BE2C (cell line): ENCODE data around the gene PIGR.

ENCODE experiments used
- DNase-seq: peaks from one replicate; pipeline ENCODE4 v3.0.0-alpha.2; 2020
- H3K27me3 ChIP-seq: fragments of 250-450 bp; sonication (Bioruptor Pico); 2 replicates; pipeline ENCODE4 v1.5.1; 2020; ENCODE audit warnings: mild to moderate bottlenecking
- H3K36me3 ChIP-seq: fragments of 250-450 bp; sonication (Bioruptor Pico); 2 replicates; pipeline ENCODE4 v1.5.1; 2020; ENCODE audit warnings: mild to moderate bottlenecking
- H3K4me1 ChIP-seq: fragments of 250-450 bp; sonication (Bioruptor Pico); 2 replicates; pipeline ENCODE4 v1.5.1; 2020
- H3K4me3 ChIP-seq: 2 replicates; pipeline ENCODE4 v1.5.1; 2011; ENCODE audit warnings: low read depth, low read length
- H3K9me3 ChIP-seq: fragments of 250-450 bp; sonication (Bioruptor Pico); 2 replicates; pipeline ENCODE4 v1.5.1; 2020
- TF ChIP-seq, protein P1 (sequence below): IDR thresholded peaks from 2 replicates; pipeline ENCODE4 v1.5.1; 2012; ENCODE audit warnings: mild to moderate bottlenecking, low read depth, low read length

The PIGR gene

DNA sequence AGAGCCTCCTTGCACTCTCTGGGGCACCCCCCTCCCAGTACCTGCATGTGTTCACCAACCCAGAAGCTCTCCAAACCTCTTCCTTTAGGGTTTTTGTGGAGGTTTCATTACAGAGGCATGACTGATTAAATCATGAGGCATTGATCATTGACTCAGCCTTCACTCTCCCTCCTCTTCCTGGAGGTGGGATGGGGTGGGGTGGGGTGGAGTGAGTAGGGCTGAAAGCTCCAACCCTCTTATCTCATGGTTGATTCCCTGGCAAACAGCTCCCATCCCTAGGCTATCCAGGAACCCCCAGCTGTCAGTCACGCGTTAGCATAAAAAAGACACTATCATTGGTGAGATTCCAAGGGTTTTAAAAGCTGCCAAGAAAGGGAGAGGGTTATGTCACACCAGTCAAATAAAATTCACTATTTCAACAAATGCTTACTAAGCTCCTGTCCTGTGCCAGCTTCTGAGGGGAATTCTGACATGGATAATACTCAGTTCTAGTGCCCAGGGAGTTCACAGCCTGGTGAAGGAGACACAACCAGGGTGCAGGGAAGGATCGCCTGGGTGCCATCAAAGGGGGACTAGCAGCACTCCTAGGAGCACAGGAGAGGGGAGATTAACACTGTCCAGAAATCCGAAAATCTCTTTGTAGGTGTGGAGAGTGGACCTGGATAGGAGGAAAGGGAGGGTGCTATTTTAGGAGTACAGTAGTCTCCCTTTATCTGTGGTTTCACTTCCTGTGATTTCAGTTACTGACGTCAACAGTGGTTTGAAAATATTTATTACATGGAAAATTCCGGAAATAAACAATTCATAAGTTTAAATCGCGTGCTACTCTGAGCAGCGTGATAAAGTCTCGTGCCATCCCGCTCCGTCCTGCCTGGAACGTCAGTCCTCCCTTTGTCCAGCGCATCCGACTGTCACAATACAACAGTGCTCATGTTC lies 55.9 kb downstream of the PIGR start:
- no peak overlapping the region for H3K4me3 ChIP-seq
- TF ChIP-seq, protein P1, sequence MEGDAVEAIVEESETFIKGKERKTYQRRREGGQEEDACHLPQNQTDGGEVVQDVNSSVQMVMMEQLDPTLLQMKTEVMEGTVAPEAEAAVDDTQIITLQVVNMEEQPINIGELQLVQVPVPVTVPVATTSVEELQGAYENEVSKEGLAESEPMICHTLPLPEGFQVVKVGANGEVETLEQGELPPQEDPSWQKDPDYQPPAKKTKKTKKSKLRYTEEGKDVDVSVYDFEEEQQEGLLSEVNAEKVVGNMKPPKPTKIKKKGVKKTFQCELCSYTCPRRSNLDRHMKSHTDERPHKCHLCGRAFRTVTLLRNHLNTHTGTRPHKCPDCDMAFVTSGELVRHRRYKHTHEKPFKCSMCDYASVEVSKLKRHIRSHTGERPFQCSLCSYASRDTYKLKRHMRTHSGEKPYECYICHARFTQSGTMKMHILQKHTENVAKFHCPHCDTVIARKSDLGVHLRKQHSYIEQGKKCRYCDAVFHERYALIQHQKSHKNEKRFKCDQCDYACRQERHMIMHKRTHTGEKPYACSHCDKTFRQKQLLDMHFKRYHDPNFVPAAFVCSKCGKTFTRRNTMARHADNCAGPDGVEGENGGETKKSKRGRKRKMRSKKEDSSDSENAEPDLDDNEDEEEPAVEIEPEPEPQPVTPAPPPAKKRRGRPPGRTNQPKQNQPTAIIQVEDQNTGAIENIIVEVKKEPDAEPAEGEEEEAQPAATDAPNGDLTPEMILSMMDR: no peak
- no peaks in the 10 kb centered on the region for H3K27me3 ChIP-seq
- H3K4me1 ChIP-seq: peaks cover 11% of the 10 kb centered on the region
- DNase-seq: no peak
- no peaks in the 10 kb centered on the region for H3K36me3 ChIP-seq
- H3K9me3 ChIP-seq: no peaks in the 10 kb centered on the region

DNA sequence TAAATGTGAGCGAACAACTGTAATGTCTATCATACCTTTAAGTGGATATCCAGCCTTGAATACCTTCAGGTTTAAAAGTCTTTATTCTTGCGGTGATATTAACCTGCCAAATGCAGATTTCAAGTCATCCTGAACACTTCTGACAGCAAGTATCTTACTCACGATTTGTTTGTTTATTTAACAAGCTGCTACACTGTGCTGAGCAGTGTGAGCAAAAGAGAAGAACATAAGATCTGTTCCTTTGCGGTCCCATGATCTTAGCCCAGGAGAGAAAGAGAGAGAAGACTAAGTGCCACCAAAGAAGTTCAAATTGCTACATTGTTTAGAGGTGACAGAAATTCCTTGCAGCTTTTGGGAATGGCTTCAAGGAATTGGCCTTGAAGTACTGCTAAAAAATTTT lies 58.6 kb downstream of the PIGR start:
- Histone ChIP-seq H3K4me1 (0 out of 2 replicates have a peak, but pooled peaks cover 6% of the 10 kb centered on the region), H3K9me3 (no peaks in the 10 kb centered on the region), H3K27me3 (no peaks in the 10 kb centered on the region; the same call in 1 of the 2 replicates), H3K36me3 (no peaks in the 10 kb centered on the region), H3K4me3 (no peak overlapping the region)
- no peak for DNase-seq
- TF ChIP-seq, protein P1: no peak

DNA sequence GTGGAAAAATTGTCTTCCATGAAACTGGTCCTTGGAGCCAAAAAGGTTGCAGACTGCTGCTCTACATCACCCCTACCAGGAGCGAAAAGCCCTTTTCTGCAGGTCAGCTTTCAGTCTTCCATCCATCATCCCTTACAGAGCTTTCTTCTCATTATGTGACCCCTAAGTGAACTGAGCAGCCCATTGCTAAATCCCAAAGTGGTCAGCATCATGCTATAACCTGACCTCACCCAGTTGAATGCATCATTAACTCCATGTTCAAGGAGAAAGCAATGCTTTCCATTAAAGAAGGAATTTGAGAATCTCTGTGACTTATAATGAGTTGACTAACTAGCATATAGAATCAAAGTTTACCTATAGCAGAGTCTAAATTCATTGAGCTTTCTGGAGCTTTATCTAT lies 59.4 kb downstream of the PIGR start:
- TF ChIP-seq, protein P1: no peak
- H3K4me1 ChIP-seq: 0 out of 2 replicates have a peak, but pooled peaks cover 6% of the 10 kb centered on the region
- H3K27me3 ChIP-seq: no peaks in the 10 kb centered on the region; the same call in 1 of the 2 replicates
- no peak for DNase-seq
- no peaks in the 10 kb centered on the region for H3K9me3 ChIP-seq
- no peaks in the 10 kb centered on the region for H3K36me3 ChIP-seq
- H3K4me3 ChIP-seq: no peak overlapping the region

DNA sequence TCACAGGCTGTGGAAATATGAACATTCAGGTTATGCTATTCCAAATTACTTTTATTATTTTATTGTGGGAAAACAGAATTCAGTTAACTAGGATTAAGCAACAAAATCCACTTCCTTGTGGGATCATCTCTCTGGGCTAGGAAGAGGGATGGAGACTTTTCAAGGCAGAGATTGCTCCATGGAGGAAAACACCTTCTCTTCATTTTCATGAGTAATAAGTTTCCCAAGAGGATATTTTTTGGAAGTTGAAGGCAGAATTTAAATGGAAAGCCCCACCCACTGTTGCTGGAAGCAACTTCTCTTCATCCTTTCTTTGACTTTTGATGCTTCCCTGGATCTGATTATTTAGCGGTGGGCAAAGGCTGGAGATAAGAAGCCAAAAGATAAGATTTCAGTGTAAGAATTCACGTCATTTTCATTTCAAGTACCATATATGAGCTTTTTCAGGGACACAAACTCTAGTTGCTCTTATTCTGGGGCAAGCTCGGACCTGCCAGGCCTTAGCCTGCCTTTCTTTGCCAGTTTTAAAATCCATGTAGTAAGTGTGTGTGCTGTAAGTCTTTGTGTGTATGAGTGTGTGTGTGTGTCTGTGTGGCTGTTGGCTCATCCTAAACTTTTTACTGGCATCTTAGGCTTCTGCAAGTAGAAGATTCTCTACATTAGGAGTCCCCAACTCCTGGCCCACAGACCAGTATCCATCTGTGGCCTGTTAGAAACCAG lies 60.8 kb downstream of the PIGR start:
- no peak for DNase-seq
- H3K4me1 ChIP-seq: 0 out of 2 replicates have a peak, but pooled peaks cover 6% of the 10 kb centered on the region
- no peak overlapping the region for H3K4me3 ChIP-seq
- H3K36me3 ChIP-seq: no peaks in the 10 kb centered on the region
- no peaks in the 10 kb centered on the region; the same call in 1 of the 2 replicates for H3K27me3 ChIP-seq
- H3K9me3 ChIP-seq: no peaks in the 10 kb centered on the region
- TF ChIP-seq, protein P1: no peak

DNA sequence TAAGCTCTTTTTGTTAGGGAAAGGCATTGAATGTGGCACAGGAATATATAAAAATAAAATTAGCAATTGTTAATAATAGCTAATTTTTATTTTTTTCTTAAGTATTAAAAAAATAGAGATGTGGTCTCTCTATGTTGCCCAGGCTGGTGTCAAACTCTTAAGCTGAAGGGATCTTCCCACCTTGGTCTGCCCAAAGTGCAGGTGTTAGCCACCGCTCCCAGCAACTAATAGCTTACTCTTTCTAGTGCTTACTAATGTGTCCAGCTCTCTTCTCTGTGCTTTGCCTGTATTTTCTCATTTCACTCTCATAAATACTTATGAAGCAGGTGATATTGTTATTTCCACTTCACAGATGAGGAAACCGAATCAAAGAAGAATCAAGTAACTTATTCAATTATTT lies 62.4 kb downstream of the PIGR start:
- Histone ChIP-seq H3K4me3 (no peak overlapping the region), H3K9me3 (no peaks in the 10 kb centered on the region), H3K27me3 (no peaks in the 10 kb centered on the region; the same call in 1 of the 2 replicates), H3K4me1 (no peaks in the 10 kb centered on the region), H3K36me3 (no peaks in the 10 kb centered on the region)
- TF ChIP-seq, protein P1: no peak
- DNase-seq: no peak
